GM12878 (cell line): Measurements from ENCODE around the gene RPLP2. TPM values are rescaled to one million over a fixed set of nuclear protein-coding genes. Genes with fewer than 3 reads are reported as not detected.

Experiments used
- ASH2L ChIP-seq: fragments of 300-600, 200-600 bp; sonication (generic); IDR thresholded peaks from 2 replicates; pipeline ENCODE4 v1.6.1; 2017; ENCODE audit warnings: low read depth, mild to moderate bottlenecking, borderline replicate concordance
- CBFB ChIP-seq: IDR thresholded peaks from 2 replicates; pipeline ENCODE4 v1.6.1; 2016; ENCODE audit warnings: antibody characterized with exemption, low read depth
- CBX3 ChIP-seq: fragments of 200-600 bp; sonication (generic); IDR thresholded peaks from 2 replicates; pipeline ENCODE4 v1.6.1; 2016; ENCODE audit warnings: low read depth, borderline replicate concordance
- CBX5 ChIP-seq: sonication (generic); IDR thresholded peaks from 2 replicates; pipeline ENCODE4 v1.6.1; 2016; ENCODE audit warnings: low read depth, moderate library complexity, mild to moderate bottlenecking, inconsistent platforms
- CEBPB ChIP-seq, 2 experiments: fragments of 150-350 bp in 1 of 2; IDR thresholded peaks; 2 replicates each; pipeline ENCODE4 v1.6.1; 2012 to 2014; ENCODE audit warnings: low read depth in 2 of 2, low read length in 2 of 2, borderline replicate concordance in 1 of 2, inconsistent platforms in 1 of 2
- DPF2 ChIP-seq: fragments of 450-650 bp; IDR thresholded peaks from 2 replicates; pipeline ENCODE4 v1.6.1; 2017; ENCODE audit warnings: mild to moderate bottlenecking
- EED ChIP-seq: sonication (generic); IDR thresholded peaks from 2 replicates; pipeline ENCODE4 v1.6.1; 2016; ENCODE audit warnings: antibody characterized with exemption, low read depth
- EP300 ChIP-seq, 2 experiments: fragments of 150-350 bp in 1 of 2; IDR thresholded peaks; 2 replicates each; pipeline ENCODE4 v1.6.1; 2011 to 2012; ENCODE audit warnings: low read depth in 2 of 2, low read length in 2 of 2, borderline replicate concordance in 1 of 2, improper control_type of control experiment in 1 of 2, inconsistent platforms in 1 of 2; ENCODE audit not compliant: control insufficient read depth in 1 of 2
- JUND ChIP-seq: IDR thresholded peaks from 2 replicates; pipeline ENCODE4 v1.6.1; 2012; ENCODE audit warnings: low read depth, mild to moderate bottlenecking, low read length, improper control_type of control experiment, moderate library complexity
- MEF2B ChIP-seq: fragments of 450-650 bp; IDR thresholded peaks from 2 replicates; pipeline ENCODE4 v1.6.1; 2018; ENCODE audit warnings: mild to moderate bottlenecking, moderate library complexity; ENCODE audit not compliant: partially characterized antibody, poor library complexity, severe bottlenecking
- MYB ChIP-seq: fragments of 150-350 bp; IDR thresholded peaks from 2 replicates; pipeline ENCODE4 v1.6.1; 2014; ENCODE audit warnings: mild to moderate bottlenecking, low read depth, low read length, borderline replicate concordance
- NFXL1 ChIP-seq: fragments of 450-650 bp; IDR thresholded peaks from 2 replicates; pipeline ENCODE4 v1.6.1; 2017; ENCODE audit warnings: antibody characterized with exemption, mild to moderate bottlenecking, borderline replicate concordance
- NFYB ChIP-seq: IDR thresholded peaks from 2 replicates; pipeline ENCODE4 v1.6.1; 2011; ENCODE audit warnings: low read depth, mild to moderate bottlenecking, low read length, improper control_type of control experiment, moderate library complexity; ENCODE audit not compliant: insufficient read depth
- POLR2AphosphoS2 ChIP-seq: IDR thresholded peaks from 2 replicates; pipeline ENCODE4 v1.6.1; 2011; ENCODE audit warnings: low read depth, mild to moderate bottlenecking, low read length, improper control_type of control experiment, moderate library complexity
- POU2F2 ChIP-seq: IDR thresholded peaks from 3 replicates; pipeline ENCODE4 v1.6.1; 2011; ENCODE audit warnings: low read depth, mild to moderate bottlenecking, low read length, borderline replicate concordance
- SIX5 ChIP-seq: IDR thresholded peaks from 2 replicates; pipeline ENCODE4 v1.6.1; 2011; ENCODE audit warnings: mild to moderate bottlenecking, low read depth, low read length, moderate library complexity; ENCODE audit not compliant: severe bottlenecking
- SMAD5 ChIP-seq: IDR thresholded peaks from 2 replicates; pipeline ENCODE4 v1.6.1; 2016; ENCODE audit warnings: antibody characterized with exemption, low read depth
- SP1 ChIP-seq: IDR thresholded peaks from one replicate; pipeline ENCODE4 v1.6.1; 2011; ENCODE audit warnings: low read depth, low read length
- SRF ChIP-seq, 2 experiments: IDR thresholded peaks; 2 replicates each; pipeline ENCODE4 v1.6.1; 2011; ENCODE audit warnings: low read depth in 2 of 2, low read length in 2 of 2, mild to moderate bottlenecking in 1 of 2, moderate library complexity in 1 of 2
- TCF12 ChIP-seq: IDR thresholded peaks from 2 replicates; pipeline ENCODE4 v1.6.1; 2011; ENCODE audit warnings: low read depth, mild to moderate bottlenecking, low read length
- WRNIP1 ChIP-seq: IDR thresholded peaks from 2 replicates; pipeline ENCODE4 v1.6.1; 2011; ENCODE audit warnings: low read depth, low read length, improper control_type of control experiment, borderline replicate concordance
- polyA plus RNA-seq, 11 experiments: library from polyadenylated mRNA; depleted of rRNA in 4 of 11; unstranded in 6 of 11; stranded (reverse) in 5 of 11; fragments of >200 nt; fragmentation: Nextera tagmentation in 4 of 11; fragmentation: Illumina TruSeq in 1 of 11; extraction: Ambion mirVana in 4 of 11; extraction: Trizol in 1 of 11; gene quantifications; 1 replicate in 1 of 11; 2 replicates in 10 of 11; pipeline versions ENCODE4 v1.2.1 to v1.2.3, GENCODE V29; 2011 to 2016; ENCODE audit warnings: inconsistent platforms in 2 of 11, missing spikeins in 2 of 11, low read depth in 1 of 11
- total RNA-seq, 4 experiments: library from RNA; depleted of rRNA in 3 of 4; stranded (reverse); fragments of >200 nt in 3 of 4; fragmentation: Illumina TruSeq in 1 of 4; extraction: Trizol in 1 of 4; gene quantifications; 2 replicates each; pipeline versions ENCODE4 v1.2.1 to v1.2.3, GENCODE V29; 2013 to 2021
- TF ChIP-seq, protein P1 (sequence below): fragments of 450-650 bp; IDR thresholded peaks from 2 replicates; pipeline ENCODE4 v1.6.1; 2018; ENCODE audit warnings: borderline replicate concordance, mild to moderate bottlenecking; ENCODE audit not compliant: partially characterized antibody
- TF ChIP-seq, protein P2 (sequence below): fragments of 450-650 bp; IDR thresholded peaks from 2 replicates; pipeline ENCODE4 v1.6.1; 2018; ENCODE audit warnings: mild to moderate bottlenecking, low read depth, moderate library complexity; ENCODE audit not compliant: partially characterized antibody
- TF ChIP-seq, protein P3 (sequence below): fragments of 450-650 bp; IDR thresholded peaks from 2 replicates; pipeline ENCODE4 v1.6.1; 2016; ENCODE audit warnings: mild to moderate bottlenecking

RPLP2 gene
- total and polyA plus RNA-seq, 10 of the 15 experiments (the other 5 are each of a cell fraction or from before 2014, with no cell fraction given): 488 to 3,558 (median 1,481) TPM

DNA sequence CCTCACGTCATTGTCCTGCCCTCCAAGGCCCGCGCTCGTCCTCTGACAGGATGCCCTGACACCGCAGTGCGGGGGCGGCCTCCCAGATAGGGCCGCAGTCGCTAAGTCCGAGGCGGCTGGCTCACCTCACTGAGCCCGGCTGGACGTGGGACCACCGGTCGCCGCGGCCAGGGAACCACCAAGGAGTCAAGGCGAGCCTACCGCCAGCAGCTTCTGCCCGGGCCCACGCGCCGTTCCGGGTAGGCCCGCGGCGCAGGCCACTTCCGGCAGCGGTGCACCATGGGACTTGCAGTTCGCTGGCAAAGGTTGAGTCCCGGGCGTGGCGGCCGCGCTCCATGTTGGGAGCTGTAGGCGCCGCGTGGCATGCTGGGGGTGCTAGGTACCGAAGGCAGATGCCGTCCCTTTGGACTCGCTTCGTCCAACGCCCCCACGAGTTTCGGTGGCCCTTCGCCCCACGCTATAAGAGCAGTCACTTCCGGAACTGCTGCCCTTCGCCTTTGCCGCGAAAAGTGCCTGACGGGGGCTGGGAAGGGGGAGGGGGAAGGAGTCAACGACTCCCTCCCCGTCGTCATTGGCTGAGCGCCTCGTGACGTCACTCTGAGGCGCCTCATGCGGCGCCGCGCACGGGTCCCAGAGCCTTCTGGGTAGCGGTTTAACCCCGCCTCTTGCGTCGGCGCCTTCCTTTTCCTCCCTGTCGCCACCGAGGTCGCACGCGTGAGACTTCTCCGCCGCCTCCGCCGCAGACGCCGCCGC, at the start of gene RPLP2 (continued):
- peak; percentile 82 for TF ChIP-seq POU2F2
- peak; percentile 66; the same call in 1 of the 2 replicates for TF ChIP-seq CBFB
- TF ChIP-seq SIX5: peak; percentile 86
- no peak for TF ChIP-seq CBX5
- peak; percentile 72; the same call in 1 of the 2 replicates for TF ChIP-seq POLR2AphosphoS2
- TF ChIP-seq, protein P1, sequence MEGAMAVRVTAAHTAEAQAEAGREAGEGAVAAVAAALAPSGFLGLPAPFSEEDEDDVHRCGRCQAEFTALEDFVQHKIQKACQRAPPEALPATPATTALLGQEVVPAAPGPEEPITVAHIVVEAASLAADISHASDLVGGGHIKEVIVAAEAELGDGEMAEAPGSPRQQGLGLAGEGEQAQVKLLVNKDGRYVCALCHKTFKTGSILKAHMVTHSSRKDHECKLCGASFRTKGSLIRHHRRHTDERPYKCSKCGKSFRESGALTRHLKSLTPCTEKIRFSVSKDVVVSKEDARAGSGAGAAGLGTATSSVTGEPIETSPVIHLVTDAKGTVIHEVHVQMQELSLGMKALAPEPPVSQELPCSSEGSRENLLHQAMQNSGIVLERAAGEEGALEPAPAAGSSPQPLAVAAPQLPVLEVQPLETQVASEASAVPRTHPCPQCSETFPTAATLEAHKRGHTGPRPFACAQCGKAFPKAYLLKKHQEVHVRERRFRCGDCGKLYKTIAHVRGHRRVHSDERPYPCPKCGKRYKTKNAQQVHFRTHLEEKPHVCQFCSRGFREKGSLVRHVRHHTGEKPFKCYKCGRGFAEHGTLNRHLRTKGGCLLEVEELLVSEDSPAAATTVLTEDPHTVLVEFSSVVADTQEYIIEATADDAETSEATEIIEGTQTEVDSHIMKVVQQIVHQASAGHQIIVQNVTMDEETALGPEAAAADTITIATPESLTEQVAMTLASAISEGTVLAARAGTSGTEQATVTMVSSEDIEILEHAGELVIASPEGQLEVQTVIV: peak; percentile 35
- TF ChIP-seq, protein P2, sequence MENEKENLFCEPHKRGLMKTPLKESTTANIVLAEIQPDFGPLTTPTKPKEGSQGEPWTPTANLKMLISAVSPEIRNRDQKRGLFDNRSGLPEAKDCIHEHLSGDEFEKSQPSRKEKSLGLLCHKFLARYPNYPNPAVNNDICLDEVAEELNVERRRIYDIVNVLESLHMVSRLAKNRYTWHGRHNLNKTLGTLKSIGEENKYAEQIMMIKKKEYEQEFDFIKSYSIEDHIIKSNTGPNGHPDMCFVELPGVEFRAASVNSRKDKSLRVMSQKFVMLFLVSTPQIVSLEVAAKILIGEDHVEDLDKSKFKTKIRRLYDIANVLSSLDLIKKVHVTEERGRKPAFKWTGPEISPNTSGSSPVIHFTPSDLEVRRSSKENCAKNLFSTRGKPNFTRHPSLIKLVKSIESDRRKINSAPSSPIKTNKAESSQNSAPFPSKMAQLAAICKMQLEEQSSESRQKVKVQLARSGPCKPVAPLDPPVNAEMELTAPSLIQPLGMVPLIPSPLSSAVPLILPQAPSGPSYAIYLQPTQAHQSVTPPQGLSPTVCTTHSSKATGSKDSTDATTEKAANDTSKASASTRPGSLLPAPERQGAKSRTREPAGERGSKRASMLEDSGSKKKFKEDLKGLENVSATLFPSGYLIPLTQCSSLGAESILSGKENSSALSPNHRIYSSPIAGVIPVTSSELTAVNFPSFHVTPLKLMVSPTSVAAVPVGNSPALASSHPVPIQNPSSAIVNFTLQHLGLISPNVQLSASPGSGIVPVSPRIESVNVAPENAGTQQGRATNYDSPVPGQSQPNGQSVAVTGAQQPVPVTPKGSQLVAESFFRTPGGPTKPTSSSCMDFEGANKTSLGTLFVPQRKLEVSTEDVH: peak; percentile 95
- TF ChIP-seq EP300 (IDR thresholded peaks at IDR 0.05; ENCODE audit: borderline replicate concordance in 1 of 2, control insufficient read depth in 1 of 2, low read depth in 2 of 2, low read length in 2 of 2): peak; percentile 7 to 21; a peak in 2 of 4 replicates
- peak; percentile 93 for TF ChIP-seq NFYB
- TF ChIP-seq CEBPB (IDR thresholded peaks at IDR 0.05; ENCODE audit: borderline replicate concordance in 1 of 2, low read depth in 2 of 2, low read length in 2 of 2): no peak
- TF ChIP-seq CBX3: no peak
- TF ChIP-seq TCF12: peak; percentile 48; the same call in 1 of the 2 replicates
- TF ChIP-seq ASH2L: no peak; the same call in 1 of the 2 replicates
- TF ChIP-seq SMAD5: peak; percentile 93
- TF ChIP-seq MYB: no peak
- no peak for TF ChIP-seq NFXL1
- peak; percentile 39 to 84 for TF ChIP-seq SRF (IDR thresholded peaks at IDR 0.05; ENCODE audit: low read depth in 2 of 2, low read length in 2 of 2)
- no peak for TF ChIP-seq EED
- no peak for TF ChIP-seq MEF2B
- peak; percentile 80 for TF ChIP-seq SP1
- no peak; the same call in 1 of the 2 replicates for TF ChIP-seq DPF2
- TF ChIP-seq JUND: peak; percentile 53; the same call in 1 of the 2 replicates
- TF ChIP-seq WRNIP1: no peak
- TF ChIP-seq, protein P3, sequence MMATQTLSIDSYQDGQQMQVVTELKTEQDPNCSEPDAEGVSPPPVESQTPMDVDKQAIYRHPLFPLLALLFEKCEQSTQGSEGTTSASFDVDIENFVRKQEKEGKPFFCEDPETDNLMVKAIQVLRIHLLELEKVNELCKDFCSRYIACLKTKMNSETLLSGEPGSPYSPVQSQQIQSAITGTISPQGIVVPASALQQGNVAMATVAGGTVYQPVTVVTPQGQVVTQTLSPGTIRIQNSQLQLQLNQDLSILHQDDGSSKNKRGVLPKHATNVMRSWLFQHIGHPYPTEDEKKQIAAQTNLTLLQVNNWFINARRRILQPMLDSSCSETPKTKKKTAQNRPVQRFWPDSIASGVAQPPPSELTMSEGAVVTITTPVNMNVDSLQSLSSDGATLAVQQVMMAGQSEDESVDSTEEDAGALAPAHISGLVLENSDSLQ: peak; percentile 80
